Ishikawa (cell line): ENCODE measurements around the gene ANXA8.

Source experiments
- CEBPB ChIP-seq: IDR thresholded peaks from 2 replicates; pipeline ENCODE4 v1.6.1; 2012
- CREB1 ChIP-seq: IDR thresholded peaks from 2 replicates; pipeline ENCODE4 v1.6.1; 2012; ENCODE audit warnings: low read depth
- EGR1 ChIP-seq: IDR thresholded peaks from 2 replicates; pipeline ENCODE4 v1.6.1; 2012
- EP300 ChIP-seq: IDR thresholded peaks from 2 replicates; pipeline ENCODE4 v1.6.1; 2012; ENCODE audit warnings: borderline replicate concordance
- NFIC ChIP-seq: IDR thresholded peaks from 2 replicates; pipeline ENCODE4 v1.6.1; 2012
- TAF1 ChIP-seq: IDR thresholded peaks from 2 replicates; pipeline ENCODE4 v1.6.1; 2012; ENCODE audit warnings: low read depth, mild to moderate bottlenecking
- TCF12 ChIP-seq: IDR thresholded peaks from 2 replicates; pipeline ENCODE4 v1.6.1; 2012; ENCODE audit warnings: low read depth
- YY1 ChIP-seq: IDR thresholded peaks from 2 replicates; pipeline ENCODE4 v1.6.1; 2012; ENCODE audit warnings: low read depth
- ZBTB7A ChIP-seq: IDR thresholded peaks from 2 replicates; pipeline ENCODE4 v1.6.1; 2012; ENCODE audit warnings: low read depth
- TF ChIP-seq, protein P1 (sequence below): IDR thresholded peaks from 2 replicates; pipeline ENCODE4 v1.6.1; 2012
- TF ChIP-seq, protein P2 (sequence below): IDR thresholded peaks from 2 replicates; pipeline ENCODE4 v1.6.1; 2012
- TF ChIP-seq, protein P3 (sequence below): IDR thresholded peaks from 2 replicates; pipeline ENCODE4 v1.6.1; 2012; ENCODE audit warnings: low read depth, mild to moderate bottlenecking

DNA sequence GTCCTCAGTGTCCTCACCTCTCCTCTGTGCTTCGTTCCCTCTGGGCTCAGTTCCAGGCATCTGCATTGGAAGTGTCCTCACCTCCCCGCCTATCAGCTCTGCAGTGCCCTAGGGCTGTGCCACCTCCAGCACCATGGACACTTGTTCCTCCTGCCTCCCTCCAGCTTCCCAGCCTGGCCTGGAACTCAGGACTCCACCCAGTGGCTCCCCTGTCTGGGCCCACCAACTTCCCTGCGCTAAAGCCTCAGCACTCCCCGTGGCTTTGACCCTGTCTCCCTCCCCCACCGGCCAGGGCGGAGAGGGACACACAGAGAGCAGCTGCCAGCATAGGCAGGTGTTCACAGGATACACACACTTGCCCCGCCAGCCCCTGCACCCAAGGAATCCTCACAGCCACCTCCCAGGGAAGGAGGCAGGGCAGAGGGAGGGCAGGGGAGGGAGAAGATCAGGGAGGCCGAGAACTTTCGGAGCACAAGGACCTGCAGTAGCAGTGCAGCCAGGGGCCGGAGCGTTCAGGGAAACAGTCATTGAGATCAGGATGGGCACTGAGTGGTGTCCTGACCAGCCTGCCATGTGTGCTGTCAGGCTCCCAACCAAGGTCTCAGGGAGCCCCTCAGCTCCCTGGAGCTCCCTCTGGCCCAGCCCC is 31.3 kb downstream of the ANXA8 start:
- TF ChIP-seq EP300 (no peak), EGR1 (no peak), YY1 (no peak), TAF1 (no peak), NFIC (no peak), CREB1 (no peak), TCF12 (no peak), CEBPB (no peak), ZBTB7A (no peak)
- TF ChIP-seq, protein P1, sequence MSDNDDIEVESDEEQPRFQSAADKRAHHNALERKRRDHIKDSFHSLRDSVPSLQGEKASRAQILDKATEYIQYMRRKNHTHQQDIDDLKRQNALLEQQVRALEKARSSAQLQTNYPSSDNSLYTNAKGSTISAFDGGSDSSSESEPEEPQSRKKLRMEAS: no peak
- TF ChIP-seq, protein P2, sequence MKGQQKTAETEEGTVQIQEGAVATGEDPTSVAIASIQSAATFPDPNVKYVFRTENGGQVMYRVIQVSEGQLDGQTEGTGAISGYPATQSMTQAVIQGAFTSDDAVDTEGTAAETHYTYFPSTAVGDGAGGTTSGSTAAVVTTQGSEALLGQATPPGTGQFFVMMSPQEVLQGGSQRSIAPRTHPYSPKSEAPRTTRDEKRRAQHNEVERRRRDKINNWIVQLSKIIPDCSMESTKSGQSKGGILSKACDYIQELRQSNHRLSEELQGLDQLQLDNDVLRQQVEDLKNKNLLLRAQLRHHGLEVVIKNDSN: no peak
- TF ChIP-seq, protein P3, sequence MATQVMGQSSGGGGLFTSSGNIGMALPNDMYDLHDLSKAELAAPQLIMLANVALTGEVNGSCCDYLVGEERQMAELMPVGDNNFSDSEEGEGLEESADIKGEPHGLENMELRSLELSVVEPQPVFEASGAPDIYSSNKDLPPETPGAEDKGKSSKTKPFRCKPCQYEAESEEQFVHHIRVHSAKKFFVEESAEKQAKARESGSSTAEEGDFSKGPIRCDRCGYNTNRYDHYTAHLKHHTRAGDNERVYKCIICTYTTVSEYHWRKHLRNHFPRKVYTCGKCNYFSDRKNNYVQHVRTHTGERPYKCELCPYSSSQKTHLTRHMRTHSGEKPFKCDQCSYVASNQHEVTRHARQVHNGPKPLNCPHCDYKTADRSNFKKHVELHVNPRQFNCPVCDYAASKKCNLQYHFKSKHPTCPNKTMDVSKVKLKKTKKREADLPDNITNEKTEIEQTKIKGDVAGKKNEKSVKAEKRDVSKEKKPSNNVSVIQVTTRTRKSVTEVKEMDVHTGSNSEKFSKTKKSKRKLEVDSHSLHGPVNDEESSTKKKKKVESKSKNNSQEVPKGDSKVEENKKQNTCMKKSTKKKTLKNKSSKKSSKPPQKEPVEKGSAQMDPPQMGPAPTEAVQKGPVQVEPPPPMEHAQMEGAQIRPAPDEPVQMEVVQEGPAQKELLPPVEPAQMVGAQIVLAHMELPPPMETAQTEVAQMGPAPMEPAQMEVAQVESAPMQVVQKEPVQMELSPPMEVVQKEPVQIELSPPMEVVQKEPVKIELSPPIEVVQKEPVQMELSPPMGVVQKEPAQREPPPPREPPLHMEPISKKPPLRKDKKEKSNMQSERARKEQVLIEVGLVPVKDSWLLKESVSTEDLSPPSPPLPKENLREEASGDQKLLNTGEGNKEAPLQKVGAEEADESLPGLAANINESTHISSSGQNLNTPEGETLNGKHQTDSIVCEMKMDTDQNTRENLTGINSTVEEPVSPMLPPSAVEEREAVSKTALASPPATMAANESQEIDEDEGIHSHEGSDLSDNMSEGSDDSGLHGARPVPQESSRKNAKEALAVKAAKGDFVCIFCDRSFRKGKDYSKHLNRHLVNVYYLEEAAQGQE: no peak
